B cell (primary cell): ENCODE results near the gene TMEM131L. TPM values are rescaled to one million over a fixed set of nuclear protein-coding genes. Genes with fewer than 3 reads are reported as not detected.

ENCODE experiments used
- ATAC-seq: fragments of 200-7000 bp; cut with Tn5 transposase; one replicate; pipeline ENCODE4 v1.10.0; 2021; ENCODE audit warnings: low read depth, mild to moderate bottlenecking, moderate number of reproducible peaks, moderate library complexity
- CTCF ChIA-PET: fragments of 350-600 bp; sonication (Branson Sonifier 250); formaldehyde crosslinking; loops from one replicate; lab custom pipeline; 2021; ENCODE audit warnings: antibody characterized with exemption, inconsistent platforms; lab: Charles Lee
- POLR2A ChIA-PET: fragments of 350-600 bp; sonication (Branson Sonifier 250); formaldehyde crosslinking; loops from one replicate; lab custom pipeline; 2021; ENCODE audit warnings: antibody characterized with exemption; lab: Charles Lee
- DNase-seq: peaks from one replicate; pipeline ENCODE4 v3.0.0; 2013
- H2AFZ ChIP-seq: 2 replicates; pipeline ENCODE4 v1.6.1; 2012; ENCODE audit warnings: mild to moderate bottlenecking, low read depth, low read length; ENCODE audit not compliant: insufficient read depth, poor library complexity, severe bottlenecking
- H3K27ac ChIP-seq, 2 donors: 1 replicate in 1 of 2; 2 replicates in 1 of 2; pipeline ENCODE4 v1.5.1; 2012 to 2013; ENCODE audit warnings: low read length in 2 of 2, mild to moderate bottlenecking in 2 of 2, moderate library complexity in 1 of 2
- H3K27me3 ChIP-seq, 4 experiments: fragments of 200-600 bp in 1 of 4; sonication (generic) in 1 of 4; replicated peaks in 1 of 4; 1 replicate in 2 of 4; 2 replicates in 2 of 4; pipeline versions ENCODE4 v1.6.1 to v1.7.0; 2013 to 2016; ENCODE audit warnings: low read length in 3 of 4, mild to moderate bottlenecking in 2 of 4, mixed read lengths in 1 of 4, moderate library complexity in 1 of 4; ENCODE audit not compliant: insufficient read depth in 4 of 4, control insufficient read depth in 3 of 4; ENCODE audit errors: control extremely low read depth in 1 of 4
- H3K36me3 ChIP-seq, 2 experiments: replicated peaks in 1 of 2; 1 replicate in 1 of 2; 2 replicates in 1 of 2; pipeline versions ENCODE4 v1.6.1 to v1.7.1; 2013; ENCODE audit warnings: low read length in 1 of 2; ENCODE audit not compliant: insufficient read depth in 2 of 2, control insufficient read depth in 1 of 2; ENCODE audit errors: control extremely low read depth in 1 of 2, extremely low read depth in 1 of 2
- H3K4me1 ChIP-seq, 2 donors: fragments of 200-600 bp in 1 of 2; sonication (generic) in 1 of 2; 1 replicate in 1 of 2; 2 replicates in 1 of 2; pipeline versions ENCODE4 v1.5.1 to v1.6.1; 2013 to 2017; ENCODE audit warnings: low read length in 2 of 2; ENCODE audit not compliant: control insufficient read depth in 2 of 2, insufficient read depth in 2 of 2
- H3K4me2 ChIP-seq: replicated peaks from 2 replicates; pipeline ENCODE3; 2012; ENCODE audit warnings: mild to moderate bottlenecking, low read depth, low read length; ENCODE audit not compliant: poor library complexity, severe bottlenecking
- H3K4me3 ChIP-seq, 5 experiments: fragments of 200-600 bp in 1 of 5; sonication (generic) in 1 of 5; 1 replicate in 3 of 5; 2 replicates in 2 of 5; pipeline versions ENCODE4 v1.5.1 to v1.7.0; 2011 to 2016; ENCODE audit warnings: low read length in 4 of 5, mild to moderate bottlenecking in 4 of 5, low read depth in 2 of 5, control low read depth in 1 of 5, moderate library complexity in 1 of 5; ENCODE audit not compliant: insufficient read depth in 1 of 5; ENCODE audit errors: control extremely low read depth in 1 of 5, extremely low read depth in 1 of 5
- H3K79me2 ChIP-seq: fragments of 200-600 bp; sonication (generic); one replicate; pipeline ENCODE4 v1.6.0; 2016; ENCODE audit warnings: low read length; ENCODE audit not compliant: control insufficient read depth, insufficient read depth
- H3K9ac ChIP-seq: fragments of 200-600 bp; sonication (generic); 2 replicates; pipeline ENCODE4 v1.6.1; 2017; ENCODE audit warnings: mild to moderate bottlenecking, low read length, moderate library complexity
- H3K9me3 ChIP-seq, 3 donors: one replicate each; pipeline versions ENCODE4 v1.6.1 to v1.7.1; 2013; ENCODE audit warnings: low read length in 2 of 3; ENCODE audit not compliant: control insufficient read depth in 2 of 3, insufficient read depth in 1 of 3; ENCODE audit errors: control extremely low read depth in 1 of 3
- H4K20me1 ChIP-seq: 2 replicates; pipeline ENCODE4 v1.6.0; 2012; ENCODE audit warnings: mild to moderate bottlenecking, low read length; ENCODE audit not compliant: insufficient read depth, control insufficient read depth, poor library complexity, severe bottlenecking
- H3K27ac Mint-ChIP-seq: one replicate; pipeline ENCODE4 v1.8.0; 2021; ENCODE audit warnings: mixed read lengths
- H3K27me3 Mint-ChIP-seq: one replicate; pipeline ENCODE4 v1.8.0; 2021; ENCODE audit warnings: mixed read lengths
- H3K4me1 Mint-ChIP-seq: one replicate; pipeline ENCODE4 v1.8.0; 2021; ENCODE audit warnings: mixed read lengths
- H3K4me3 Mint-ChIP-seq: one replicate; pipeline ENCODE4 v1.8.0; 2021; ENCODE audit warnings: mixed read lengths
- H3K9me3 Mint-ChIP-seq: one replicate; pipeline ENCODE4 v1.8.0; 2022; ENCODE audit warnings: mixed read lengths; ENCODE audit not compliant: insufficient read depth
- EZH2 ChIP-seq: IDR thresholded peaks from 2 replicates; pipeline ENCODE4 v1.6.1; 2012; ENCODE audit warnings: borderline replicate concordance, low read depth, mild to moderate bottlenecking, moderate library complexity, low read length; ENCODE audit not compliant: insufficient read depth, poor library complexity, severe bottlenecking
- WGBS: methylation state at CpG from one replicate; pipeline ENCODE4 v1.1.5; 2013; ENCODE audit warnings: missing lambda C conversion rate; ENCODE audit not compliant: insufficient coverage; 5-methylcytosine and 5-hydroxymethylcytosine counted together
- intact Hi-C: fragments of 100-400 bp; cut with micrococcal nuclease; formaldehyde crosslinking; loops from one replicate; pipeline ENCODE4 v1.10.0; 2022
- polyA plus RNA-seq: library from polyadenylated mRNA; depleted of rRNA; stranded (reverse); fragments of >200 nt; gene quantifications from 2 replicates; pipeline ENCODE4 v1.2.3, GENCODE V29; 2012
- total RNA-seq, 2 donors: library from RNA; stranded (reverse); fragments of 120-200 nt in 1 of 2; gene quantifications; 1 replicate in 1 of 2; 2 replicates in 1 of 2; pipeline versions ENCODE4 v1.2.3 to v1.2.4, GENCODE V29; 2013 to 2022
- TF ChIP-seq, protein P1 (sequence below): fragments of 200-600 bp; IDR thresholded peaks from one replicate; pipeline ENCODE4 v1.8.0; 2022; ENCODE audit warnings: antibody characterized with exemption, mild to moderate bottlenecking

Gene TMEM131L
- total and polyA plus RNA-seq, 2 donors (not counting 1 experiment from before 2014, with no cell fraction given): 56.4 to 120 TPM

DNA sequence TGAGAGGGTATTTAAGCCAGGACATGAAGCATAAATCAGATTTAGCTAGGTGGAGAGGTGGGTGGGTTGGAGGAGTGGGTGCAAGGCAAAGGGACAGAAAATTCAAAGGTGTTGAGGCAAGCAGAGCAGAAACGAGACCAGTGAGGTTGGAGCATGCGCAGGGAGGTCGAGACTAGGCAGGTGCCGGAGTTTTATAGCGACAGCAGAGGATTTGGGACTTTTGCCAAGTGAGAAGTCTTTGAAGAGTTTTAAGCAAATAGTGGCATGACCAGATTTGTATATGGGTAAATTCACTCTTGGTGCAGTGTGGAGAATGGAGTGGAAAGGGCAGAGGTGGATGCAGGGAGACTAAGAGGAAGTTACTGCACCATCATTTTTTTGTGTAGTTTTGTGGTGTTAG is 110.9 kb downstream of the TMEM131L start:
- peaks cover 93% of the 10 kb centered on the region for H3K79me2 ChIP-seq
- H3K27me3 ChIP-seq: no peaks in the 10 kb centered on the region
- H3K4me3 Mint-ChIP-seq: no peak overlapping the region
- 87% methylated on average over 5 of the region's 5 CpGs for WGBS
- H3K9ac ChIP-seq: no peak overlapping the region
- H4K20me1 ChIP-seq: peaks cover 66% of the 10 kb centered on the region
- H3K27me3 Mint-ChIP-seq: no peaks in the 10 kb centered on the region
- ATAC-seq (no peak), DNase-seq (no peak)
- CTCF ChIA-PET: interaction anchor here (0.7 to 4.4 kb wide), 6 partner anchors 139 to 351 kb away, joined by 3 to 35 read pairs (median 6); partner anchors contain the start of gene MND1
- POLR2A ChIA-PET: no interaction called here
- no peaks in the 10 kb centered on the region for H3K9me3 ChIP-seq
- peak overlapping the region; percentile 83 for H3K27ac Mint-ChIP-seq
- H3K9me3 Mint-ChIP-seq: no peaks in the 10 kb centered on the region
- peaks cover 4 to 21% of the 10 kb centered on the region in 2 experiments for H3K36me3 ChIP-seq
- intact Hi-C loops: no loop called here
- no peak overlapping the region for H3K4me2 ChIP-seq
- TF ChIP-seq EZH2: no peak
- TF ChIP-seq, protein P1, sequence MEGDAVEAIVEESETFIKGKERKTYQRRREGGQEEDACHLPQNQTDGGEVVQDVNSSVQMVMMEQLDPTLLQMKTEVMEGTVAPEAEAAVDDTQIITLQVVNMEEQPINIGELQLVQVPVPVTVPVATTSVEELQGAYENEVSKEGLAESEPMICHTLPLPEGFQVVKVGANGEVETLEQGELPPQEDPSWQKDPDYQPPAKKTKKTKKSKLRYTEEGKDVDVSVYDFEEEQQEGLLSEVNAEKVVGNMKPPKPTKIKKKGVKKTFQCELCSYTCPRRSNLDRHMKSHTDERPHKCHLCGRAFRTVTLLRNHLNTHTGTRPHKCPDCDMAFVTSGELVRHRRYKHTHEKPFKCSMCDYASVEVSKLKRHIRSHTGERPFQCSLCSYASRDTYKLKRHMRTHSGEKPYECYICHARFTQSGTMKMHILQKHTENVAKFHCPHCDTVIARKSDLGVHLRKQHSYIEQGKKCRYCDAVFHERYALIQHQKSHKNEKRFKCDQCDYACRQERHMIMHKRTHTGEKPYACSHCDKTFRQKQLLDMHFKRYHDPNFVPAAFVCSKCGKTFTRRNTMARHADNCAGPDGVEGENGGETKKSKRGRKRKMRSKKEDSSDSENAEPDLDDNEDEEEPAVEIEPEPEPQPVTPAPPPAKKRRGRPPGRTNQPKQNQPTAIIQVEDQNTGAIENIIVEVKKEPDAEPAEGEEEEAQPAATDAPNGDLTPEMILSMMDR: no peak
- H3K27ac ChIP-seq: peak overlapping the region in 1 of 2 donors; percentile 63
- H3K4me1 ChIP-seq: peaks cover 57 to 62% of the 10 kb centered on the region in 2 donors
- peaks cover 73% of the 10 kb centered on the region for H3K4me1 Mint-ChIP-seq
- H3K4me3 ChIP-seq: no peak overlapping the region
- H2AFZ ChIP-seq: no peak overlapping the region

DNA sequence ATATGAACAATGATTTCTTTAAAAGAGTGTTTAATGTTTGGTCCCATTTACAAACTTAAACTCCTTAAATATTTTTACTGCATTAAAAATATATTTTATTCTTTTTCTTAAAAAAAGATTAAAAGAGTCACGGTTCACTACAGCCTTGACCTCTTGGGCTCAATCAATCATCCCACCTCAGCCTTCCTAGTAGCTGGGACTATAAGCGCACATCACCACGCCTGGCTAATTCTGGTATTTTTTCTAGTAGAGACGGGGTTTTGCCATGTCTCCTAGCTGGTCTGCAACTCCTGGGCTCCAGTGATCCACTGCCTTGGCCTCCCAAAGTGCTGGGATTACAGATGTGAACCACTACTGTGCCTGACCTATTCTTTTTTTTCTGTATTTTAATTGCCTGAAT is 113.2 kb downstream of the TMEM131L start:
- H3K27me3 ChIP-seq: no peaks in the 10 kb centered on the region
- no peak overlapping the region for H3K9ac ChIP-seq
- 14% methylated on average over 1 of the region's 4 CpGs for WGBS
- H3K27ac Mint-ChIP-seq: peak overlapping the region; percentile 43
- peaks cover 50 to 55% of the 10 kb centered on the region in 2 donors for H3K4me1 ChIP-seq
- H3K4me1 Mint-ChIP-seq: peaks cover 72% of the 10 kb centered on the region
- ATAC-seq (peak; percentile 36), DNase-seq (no peak)
- TF ChIP-seq, protein P1: no peak
- TF ChIP-seq EZH2: no peak
- no peak overlapping the region for H3K4me3 ChIP-seq
- peaks cover 3 to 26% of the 10 kb centered on the region in 2 experiments for H3K36me3 ChIP-seq
- no peak overlapping the region for H3K4me3 Mint-ChIP-seq
- no peaks in the 10 kb centered on the region for H3K27me3 Mint-ChIP-seq
- H2AFZ ChIP-seq: no peak overlapping the region
- no peaks in the 10 kb centered on the region for H3K9me3 Mint-ChIP-seq
- CTCF ChIA-PET: interaction anchor here (0.8 to 4.4 kb wide), 7 partner anchors 10 to 237 kb away, joined by 3 to 35 read pairs (median 3); partner anchors contain the start of gene MND1
- H3K27ac ChIP-seq: peak overlapping the region in 1 of 2 donors; percentile 20
- H3K4me2 ChIP-seq: peak overlapping the region; percentile 38
- H3K9me3 ChIP-seq: no peaks in the 10 kb centered on the region
- H4K20me1 ChIP-seq: peaks cover 60% of the 10 kb centered on the region
- intact Hi-C loops: no loop called here
- POLR2A ChIA-PET: interaction anchor here (0.7 kb wide), 1 partner anchor 21 kb away, joined by 5 read pairs; no protein-coding TSS in a partner anchor
- peaks cover 92% of the 10 kb centered on the region for H3K79me2 ChIP-seq
